IgD-negative memory B cell (primary cell): ENCODE measurements around the gene INPP5J. TPM values are rescaled to one million over a fixed set of nuclear protein-coding genes. Genes with fewer than 3 reads are reported as not detected.

Experiments used
- polyA plus RNA-seq: library from polyadenylated mRNA; unstranded; fragments of 300-500 nt; fragmentation: Illumina TruSeq; gene quantifications from one replicate; pipeline ENCODE4 v1.2.3, GENCODE V29; 2021

Gene INPP5J
- polyA plus RNA-seq, 1 donor from 2014 or later, result not detected

Other genes with a start within 250 kb of the INPP5J start
- gene MORC2, start 154.2 kb upstream of the INPP5J start, polyA plus RNA-seq, result 5.9 TPM
- gene TUG1, start 153.7 kb upstream of the INPP5J start, polyA plus RNA-seq, result 15.9 TPM
- 6.0 TPM for gene SMTN, start 41.6 kb upstream of the INPP5J start, polyA plus RNA-seq
- gene SELENOM, start 15.4 kb upstream of the INPP5J start, polyA plus RNA-seq, result 145 TPM
- not detected for gene PLA2G3, start 17.5 kb downstream of the INPP5J start, polyA plus RNA-seq
- gene RNF185, start 37.2 kb downstream of the INPP5J start, polyA plus RNA-seq, result 22.0 TPM
- 9.1 TPM for gene LIMK2, start 89.3 kb downstream of the INPP5J start, polyA plus RNA-seq
- gene PIK3IP1, start 169.5 kb downstream of the INPP5J start, polyA plus RNA-seq, result 88.7 TPM
- gene PATZ1, start 223.4 kb downstream of the INPP5J start, polyA plus RNA-seq, result 11.5 TPM